HCT116 (cell line): ENCODE data around the gene CT45A8. TPM values are rescaled to one million over a fixed set of nuclear protein-coding genes. Genes with fewer than 3 reads are reported as not detected.

Experiments
- ATAC-seq: fragments of 200-7000 bp; cut with Tn5 transposase; 2 replicates; pipeline ENCODE4 v1.9.1; 2020; ENCODE audit warnings: mild to moderate bottlenecking, moderate library complexity
- BruUV-seq: library from RNA; stranded (reverse); fragments of 400-500 nt; replicated peaks from 2 replicates; lab custom pipeline; 2021; lab: Mats Ljungman, UMichigan
- CTCF ChIA-PET: fragments of 300-600 bp; sonication (Branson Sonifier 250); formaldehyde crosslinking; loops from one replicate; lab custom pipeline; 2021; ENCODE audit warnings: antibody characterized with exemption; lab: Charles Lee
- POLR2A ChIA-PET: fragments of 300-600, 350-600 bp; sonication (Branson Sonifier 250); formaldehyde crosslinking; loops from one replicate; lab custom pipeline; 2021; ENCODE audit warnings: antibody characterized with exemption; lab: Charles Lee
- RAD21 ChIA-PET, 2 experiments: fragments of 300-600 bp; sonication (Branson Sonifier 250); formaldehyde crosslinking; loops; one replicate each; lab custom pipeline; 2023; ENCODE audit warnings: low total read pairs in 2 of 2; ENCODE audit not compliant: uncharacterized antibody in 2 of 2, unreplicated experiment in 2 of 2, low non-redundant PET in 1 of 2; lab: Charles Lee
- DNase-seq: peaks from one replicate; pipeline ENCODE4 v3.0.0-alpha.2; 2010; ENCODE audit warnings: low read depth, low spot score
- H2AFZ ChIP-seq: fragments of 200-600 bp; shearing (Covaris generic), sonication (generic); 2 replicates; pipeline ENCODE4 v1.6.1; 2017; ENCODE audit warnings: low read depth, mixed run types, mixed read lengths, antibody characterized with exemption, low read length; ENCODE audit not compliant: poor library complexity, severe bottlenecking
- H3K27ac ChIP-seq: 2 replicates; pipeline ENCODE4 v1.5.1; 2012; ENCODE audit warnings: low read depth, low read length
- H3K27me3 ChIP-seq: fragments of 200-600 bp; sonication (generic); 2 replicates; pipeline ENCODE4 v1.6.1; 2016; ENCODE audit warnings: mixed run types, low read length, mixed read lengths; ENCODE audit not compliant: insufficient read depth
- H3K36me3 ChIP-seq, 2 experiments: fragments of 200-500 bp in 1 of 2; fragments of 200-600 bp in 1 of 2; sonication (Bioruptor generic) in 1 of 2; sonication (generic) in 1 of 2; 2 replicates each; pipeline versions ENCODE4 v1.5.1 to v1.6.1; 2014 to 2016; ENCODE audit warnings: low read length in 2 of 2, inconsistent platforms in 1 of 2, mixed read lengths in 1 of 2, mixed run types in 1 of 2; ENCODE audit not compliant: insufficient read depth in 2 of 2, control insufficient read depth in 1 of 2
- H3K4me1 ChIP-seq, 2 experiments: fragments of 200-600 bp in 1 of 2; sonication (generic) in 1 of 2; 2 replicates each; pipeline versions ENCODE4 v1.5.1 to v1.6.1; 2012 to 2017; ENCODE audit warnings: low read length in 2 of 2, inconsistent platforms in 1 of 2, mild to moderate bottlenecking in 1 of 2, mixed read lengths in 1 of 2, mixed run types in 1 of 2, moderate library complexity in 1 of 2; ENCODE audit not compliant: insufficient read depth in 2 of 2, control insufficient read depth in 1 of 2
- H3K4me2 ChIP-seq: fragments of 200-600 bp; sonication (generic); 2 replicates; pipeline ENCODE4 v1.6.1; 2017; ENCODE audit warnings: mixed run types, low read length, mixed read lengths
- H3K4me3 ChIP-seq, 2 experiments: fragments of 200-600 bp in 1 of 2; sonication (generic) in 1 of 2; replicated peaks in 1 of 2; 2 replicates each; pipeline ENCODE4 v1.5.1; 2011 to 2016; ENCODE audit warnings: low read length in 2 of 2, control low read depth in 1 of 2, low read depth in 1 of 2, mild to moderate bottlenecking in 1 of 2, mixed read lengths in 1 of 2, mixed run types in 1 of 2
- H3K79me2 ChIP-seq: fragments of 200-600 bp; sonication (generic); 2 replicates; pipeline ENCODE4 v1.6.1; 2017; ENCODE audit warnings: mild to moderate bottlenecking, mixed run types, low read length, moderate library complexity, mixed read lengths; ENCODE audit not compliant: insufficient read depth
- H3K9ac ChIP-seq: fragments of 200-600 bp; sonication (generic); 2 replicates; pipeline ENCODE4 v1.6.1; 2016; ENCODE audit warnings: low read length, mixed read lengths
- H3K9me2 ChIP-seq: fragments of 200-600 bp; sonication (generic), shearing (Covaris generic); 2 replicates; pipeline ENCODE4 v1.6.1; 2017; ENCODE audit warnings: mixed run types, mild to moderate bottlenecking, moderate library complexity; ENCODE audit not compliant: insufficient read depth
- H3K9me3 ChIP-seq, 2 experiments: fragments of 200-500 bp in 1 of 2; fragments of 200-600 bp in 1 of 2; sonication (Bioruptor generic) in 1 of 2; sonication (generic) in 1 of 2; 2 replicates each; pipeline ENCODE4 v1.6.1; 2014 to 2017; ENCODE audit warnings: low read length in 2 of 2, mixed read lengths in 2 of 2, inconsistent platforms in 1 of 2, low read depth in 1 of 2, mild to moderate bottlenecking in 1 of 2, mixed run types in 1 of 2, moderate library complexity in 1 of 2; ENCODE audit not compliant: control insufficient read depth in 1 of 2, insufficient read depth in 1 of 2
- H4K20me1 ChIP-seq: fragments of 200-600 bp; sonication (generic), shearing (Covaris generic); 2 replicates; pipeline ENCODE4 v1.6.1; 2017; ENCODE audit warnings: mixed run types, mild to moderate bottlenecking, moderate library complexity; ENCODE audit not compliant: insufficient read depth
- ATF3 ChIP-seq: IDR thresholded peaks from 2 replicates; pipeline ENCODE4 v1.6.1; 2012
- CBX3 ChIP-seq: IDR thresholded peaks from 2 replicates; pipeline ENCODE4 v1.6.1; 2012; ENCODE audit warnings: low read depth
- CEBPB ChIP-seq: IDR thresholded peaks from 2 replicates; pipeline ENCODE4 v1.6.1; 2012; ENCODE audit warnings: low read depth
- EGR1 ChIP-seq: IDR thresholded peaks from 2 replicates; pipeline ENCODE4 v1.6.1; 2012; ENCODE audit warnings: low read depth
- ELF1 ChIP-seq: IDR thresholded peaks from 2 replicates; pipeline ENCODE4 v1.6.1; 2012; ENCODE audit warnings: low read depth, borderline replicate concordance
- EZH2 ChIP-seq: fragments of 200-600 bp; sonication (generic); IDR thresholded peaks from 2 replicates; pipeline ENCODE4 v1.6.1; 2017; ENCODE audit warnings: antibody characterized with exemption, mixed run types
- EZH2phosphoT487 ChIP-seq: fragments of 200-600 bp; IDR thresholded peaks from 2 replicates; pipeline ENCODE4 v1.6.1; 2018; ENCODE audit warnings: antibody characterized with exemption, borderline replicate concordance
- FOSL1 ChIP-seq: IDR thresholded peaks from 2 replicates; pipeline ENCODE4 v1.6.1; 2012; ENCODE audit warnings: low read depth
- POLR2A ChIP-seq: IDR thresholded peaks from 2 replicates; pipeline ENCODE4 v1.7.0; 2011; ENCODE audit warnings: borderline replicate concordance; ENCODE audit not compliant: insufficient read depth, insufficient read length; ENCODE audit errors: extremely low read depth
- SIN3A ChIP-seq: IDR thresholded peaks from 2 replicates; pipeline ENCODE4 v1.6.1; 2012; ENCODE audit warnings: low read depth
- SP1 ChIP-seq: IDR thresholded peaks from 2 replicates; pipeline ENCODE4 v1.6.1; 2012; ENCODE audit warnings: low read depth
- SRF ChIP-seq: IDR thresholded peaks from 2 replicates; pipeline ENCODE4 v1.6.1; 2012; ENCODE audit warnings: low read depth
- TCF7L2 ChIP-seq: IDR thresholded peaks from 2 replicates; pipeline ENCODE4 v1.7.0; 2011; ENCODE audit warnings: borderline replicate concordance, inconsistent platforms; ENCODE audit not compliant: insufficient read depth, insufficient read length; ENCODE audit errors: extremely low read depth
- ZBTB33 ChIP-seq: IDR thresholded peaks from 2 replicates; pipeline ENCODE4 v1.6.1; 2011; ENCODE audit warnings: mild to moderate bottlenecking, low read length, moderate library complexity; ENCODE audit not compliant: insufficient replicate concordance; ENCODE audit errors: extremely low read depth
- ZFX ChIP-seq: fragments of 450-650 bp; IDR thresholded peaks from 2 replicates; pipeline ENCODE4 v1.6.1; 2017
- intact Hi-C: fragments of 100-400 bp; cut with micrococcal nuclease; formaldehyde crosslinking; loops from 2 replicates; pipeline ENCODE4 v1.10.0; 2022
- total RNA-seq: library from RNA; stranded (reverse); gene quantifications from one replicate; pipeline ENCODE4 v1.2.1, GENCODE V29; 2021; ENCODE audit not compliant: unreplicated experiment
- TF ChIP-seq, protein P1 (sequence below), 3 experiments: fragments of 200-600 bp in 1 of 3; sonication (generic) in 1 of 3; IDR thresholded peaks in 2 of 3; conservative IDR thresholded peaks in 1 of 3; 2 replicates each; pipeline ENCODE4 v1.5.1; 2012 to 2017; ENCODE audit warnings: low read depth in 2 of 3, low read length in 2 of 3, antibody characterized with exemption in 1 of 3, borderline replicate concordance in 1 of 3, control low read depth in 1 of 3, mild to moderate bottlenecking in 1 of 3, mixed read lengths in 1 of 3, mixed run types in 1 of 3, moderate library complexity in 1 of 3; ENCODE audit not compliant: insufficient read depth in 1 of 3

CT45A8 gene
- total RNA-seq, 1 experiment from 2014 or later = not detected

DNA sequence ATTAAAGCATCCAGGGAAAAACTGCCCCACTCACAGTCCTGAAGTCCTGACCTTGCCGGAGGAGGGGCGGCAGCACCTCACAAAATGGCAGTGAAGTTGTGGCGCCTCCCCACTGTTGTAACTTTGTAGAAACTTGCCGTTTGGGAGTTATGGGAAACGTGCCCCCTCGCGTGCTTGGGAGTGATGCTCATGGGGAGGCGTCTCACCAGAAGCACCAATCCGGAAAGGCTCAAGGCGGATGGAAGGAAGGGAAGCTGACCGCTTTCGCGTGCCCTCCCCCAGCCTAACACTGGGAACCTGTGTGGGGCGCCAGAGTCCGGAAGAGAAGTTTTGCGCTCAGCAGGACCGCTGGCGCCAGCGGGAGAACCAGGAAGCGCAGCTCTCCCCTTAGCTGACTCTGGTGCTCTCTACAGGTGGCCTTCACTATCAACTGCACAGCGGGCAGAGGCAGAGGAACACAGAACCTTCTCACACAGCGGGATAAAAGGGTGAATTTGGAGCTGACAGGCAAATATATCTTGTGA is 39.0 kb upstream of the CT45A8 start, which contains the start of the genes CT45A10 and SAGE1 (continued):
- no peak for TF ChIP-seq TCF7L2

DNA sequence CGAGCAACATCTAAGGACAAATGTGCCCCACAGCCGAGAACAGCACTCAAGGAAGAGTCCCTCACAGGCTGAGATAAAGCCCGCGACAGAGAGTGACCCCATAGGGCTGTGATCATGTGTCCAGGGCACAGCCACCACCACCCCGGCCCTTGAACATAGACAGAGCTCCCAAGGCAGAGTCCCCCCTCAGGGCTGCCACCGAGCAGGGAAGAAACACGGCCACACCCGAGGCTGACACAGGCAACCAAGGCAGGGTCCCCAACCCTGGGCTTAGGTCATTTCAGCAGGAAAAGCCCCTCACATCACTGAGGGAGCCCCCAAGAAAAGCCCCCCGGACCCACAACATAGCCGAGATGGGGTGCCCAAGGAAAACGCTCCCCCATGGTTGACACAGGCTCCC is 38.4 kb upstream of the CT45A8 start:
- ChIA-PET CTCF (interaction anchor here (0.8 kb wide), 1 partner anchor 153 kb away, joined by 3 read pairs; no protein-coding TSS in a partner anchor), POLR2A (no interaction called here), RAD21 (no interaction called here)
- Histone ChIP-seq H4K20me1 (no peaks in the 10 kb centered on the region), H3K4me3 (no peak overlapping the region), H3K4me2 (no peak overlapping the region), H3K4me1 (no peaks in the 10 kb centered on the region), H3K9me2 (no peaks in the 10 kb centered on the region), H3K36me3 (no peaks in the 10 kb centered on the region), H3K27me3 (no peaks in the 10 kb centered on the region), H2AFZ (no peak overlapping the region), H3K9me3 (no peaks in the 10 kb centered on the region), H3K27ac (no peak overlapping the region), H3K9ac (no peak overlapping the region), H3K79me2 (no peaks in the 10 kb centered on the region)
- DNase-seq (no peak), ATAC-seq (no peak)
- intact Hi-C loops = no loop called here
- no TSS peak for BruUV-seq
- TF ChIP-seq ELF1 = no peak
- TF ChIP-seq POLR2A = no peak
- TF ChIP-seq SP1 = no peak
- no peak for TF ChIP-seq EZH2phosphoT487
- TF ChIP-seq CEBPB = no peak
- no peak for TF ChIP-seq SRF
- no peak for TF ChIP-seq FOSL1
- no peak for TF ChIP-seq ZFX

GRCh38 chrX:135890087-135890585 is 35.8 kb upstream of the CT45A8 start:
- H3K9ac ChIP-seq = no peak overlapping the region
- no peaks in the 10 kb centered on the region for H4K20me1 ChIP-seq
- no peaks in the 10 kb centered on the region for H3K36me3 ChIP-seq
- intact Hi-C loops = no loop called here
- H3K4me3 ChIP-seq = no peak overlapping the region
- H3K27me3 ChIP-seq = no peaks in the 10 kb centered on the region
- no TSS peak for BruUV-seq
- H3K9me3 ChIP-seq = no peaks in the 10 kb centered on the region
- CTCF ChIA-PET = no interaction called here
- ATAC-seq = no peak
- H2AFZ ChIP-seq = no peak overlapping the region
- no peaks in the 10 kb centered on the region for H3K9me2 ChIP-seq
- DNase-seq = no peak
- no peak overlapping the region for H3K27ac ChIP-seq
- H3K79me2 ChIP-seq = no peaks in the 10 kb centered on the region
- POLR2A ChIA-PET = no interaction called here
- no peaks in the 10 kb centered on the region for H3K4me1 ChIP-seq
- no peak overlapping the region for H3K4me2 ChIP-seq
- RAD21 ChIA-PET = no interaction called here
- no peak for TF ChIP-seq SRF
- TF ChIP-seq, protein P1, sequence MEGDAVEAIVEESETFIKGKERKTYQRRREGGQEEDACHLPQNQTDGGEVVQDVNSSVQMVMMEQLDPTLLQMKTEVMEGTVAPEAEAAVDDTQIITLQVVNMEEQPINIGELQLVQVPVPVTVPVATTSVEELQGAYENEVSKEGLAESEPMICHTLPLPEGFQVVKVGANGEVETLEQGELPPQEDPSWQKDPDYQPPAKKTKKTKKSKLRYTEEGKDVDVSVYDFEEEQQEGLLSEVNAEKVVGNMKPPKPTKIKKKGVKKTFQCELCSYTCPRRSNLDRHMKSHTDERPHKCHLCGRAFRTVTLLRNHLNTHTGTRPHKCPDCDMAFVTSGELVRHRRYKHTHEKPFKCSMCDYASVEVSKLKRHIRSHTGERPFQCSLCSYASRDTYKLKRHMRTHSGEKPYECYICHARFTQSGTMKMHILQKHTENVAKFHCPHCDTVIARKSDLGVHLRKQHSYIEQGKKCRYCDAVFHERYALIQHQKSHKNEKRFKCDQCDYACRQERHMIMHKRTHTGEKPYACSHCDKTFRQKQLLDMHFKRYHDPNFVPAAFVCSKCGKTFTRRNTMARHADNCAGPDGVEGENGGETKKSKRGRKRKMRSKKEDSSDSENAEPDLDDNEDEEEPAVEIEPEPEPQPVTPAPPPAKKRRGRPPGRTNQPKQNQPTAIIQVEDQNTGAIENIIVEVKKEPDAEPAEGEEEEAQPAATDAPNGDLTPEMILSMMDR (IDR thresholded peaks at IDR 0.05 in 2 of 3, conservative IDR thresholded peaks at IDR 0.05 in 1 of 3; ENCODE audit: borderline replicate concordance in 1 of 3, insufficient read depth in 1 of 3, low read depth in 2 of 3, low read length in 2 of 3) = no peak
- no peak for TF ChIP-seq ZBTB33
- TF ChIP-seq CBX3 = no peak
- TF ChIP-seq EGR1 = no peak
- TF ChIP-seq ZFX = no peak
- TF ChIP-seq ATF3 = no peak
- TF ChIP-seq EZH2 = no peak
- TF ChIP-seq CEBPB = no peak
- TF ChIP-seq SIN3A = no peak
